IPS DF 4.7 (cell line): ENCODE measurements around the gene PCDHGA6.
"Not testable (repeated sequence)": the region's sequence is repeated elsewhere in the genome, so short reads cannot be mapped to it uniquely, and the experiment has no call there.

Experiments
- DNase-seq: peaks from one replicate; pipeline ENCODE4 v3.0.0-alpha.2; 2013; ENCODE audit warnings: low spot score; ENCODE audit errors: extremely low read depth

Gene PCDHGA6

GRCh38 chr5:141392429-141393198, 18.9 kb downstream of the PCDHGA6 start, which contains the start of gene PCDHGA8:
PCDHGA8 (plus strand) TSS chr5:141392633; CDS start chr5:141392814, 181 bp downstream.
- DNase-seq, result no peak

DNA sequence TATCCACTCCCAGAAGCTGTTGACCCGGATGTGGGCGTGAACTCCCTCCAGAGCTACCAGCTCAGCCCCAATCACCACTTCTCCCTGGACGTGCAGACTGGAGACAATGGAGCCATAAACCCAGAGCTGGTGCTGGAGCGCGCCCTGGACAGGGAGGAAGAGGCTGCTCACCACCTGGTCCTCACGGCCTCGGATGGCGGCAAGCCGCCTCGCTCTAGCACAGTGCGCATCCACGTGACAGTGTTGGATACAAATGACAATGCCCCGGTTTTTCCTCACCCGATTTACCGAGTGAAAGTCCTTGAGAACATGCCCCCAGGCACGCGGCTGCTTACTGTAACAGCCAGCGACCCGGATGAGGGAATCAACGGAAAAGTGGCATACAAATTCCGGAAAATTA, 19.6 kb downstream of the PCDHGA6 start:
- DNase-seq, result no peak

DNA sequence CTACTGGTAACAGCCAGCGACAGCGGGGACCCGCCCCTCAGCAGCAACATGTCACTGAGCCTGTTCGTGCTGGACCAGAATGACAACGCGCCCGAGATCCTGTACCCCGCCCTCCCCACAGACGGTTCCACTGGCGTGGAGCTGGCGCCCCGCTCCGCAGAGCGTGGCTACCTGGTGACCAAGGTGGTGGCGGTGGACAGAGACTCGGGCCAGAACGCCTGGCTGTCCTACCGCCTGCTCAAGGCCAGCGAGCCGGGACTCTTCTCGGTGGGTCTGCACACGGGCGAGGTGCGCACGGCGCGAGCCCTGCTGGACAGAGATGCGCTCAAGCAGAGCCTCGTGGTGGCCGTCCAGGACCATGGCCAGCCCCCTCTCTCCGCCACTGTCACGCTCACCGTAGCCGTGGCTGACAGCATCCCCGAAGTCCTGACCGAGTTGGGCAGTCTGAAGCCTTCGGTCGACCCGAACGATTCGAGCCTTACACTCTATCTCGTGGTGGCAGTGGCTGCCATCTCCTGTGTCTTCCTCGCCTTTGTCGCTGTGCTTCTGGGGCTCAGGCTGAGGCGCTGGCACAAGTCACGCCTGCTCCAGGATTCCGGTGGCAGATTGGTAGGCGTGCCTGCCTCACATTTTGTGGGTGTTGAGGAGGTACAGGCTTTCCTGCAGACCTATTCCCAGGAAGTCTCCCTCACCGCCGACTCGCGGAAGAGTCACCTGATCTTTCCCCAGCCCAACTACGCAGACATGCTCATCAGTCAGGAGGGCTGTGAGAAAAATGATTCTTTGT, 20.9 kb downstream of the PCDHGA6 start:
- not testable (repeated sequence) for DNase-seq

DNA sequence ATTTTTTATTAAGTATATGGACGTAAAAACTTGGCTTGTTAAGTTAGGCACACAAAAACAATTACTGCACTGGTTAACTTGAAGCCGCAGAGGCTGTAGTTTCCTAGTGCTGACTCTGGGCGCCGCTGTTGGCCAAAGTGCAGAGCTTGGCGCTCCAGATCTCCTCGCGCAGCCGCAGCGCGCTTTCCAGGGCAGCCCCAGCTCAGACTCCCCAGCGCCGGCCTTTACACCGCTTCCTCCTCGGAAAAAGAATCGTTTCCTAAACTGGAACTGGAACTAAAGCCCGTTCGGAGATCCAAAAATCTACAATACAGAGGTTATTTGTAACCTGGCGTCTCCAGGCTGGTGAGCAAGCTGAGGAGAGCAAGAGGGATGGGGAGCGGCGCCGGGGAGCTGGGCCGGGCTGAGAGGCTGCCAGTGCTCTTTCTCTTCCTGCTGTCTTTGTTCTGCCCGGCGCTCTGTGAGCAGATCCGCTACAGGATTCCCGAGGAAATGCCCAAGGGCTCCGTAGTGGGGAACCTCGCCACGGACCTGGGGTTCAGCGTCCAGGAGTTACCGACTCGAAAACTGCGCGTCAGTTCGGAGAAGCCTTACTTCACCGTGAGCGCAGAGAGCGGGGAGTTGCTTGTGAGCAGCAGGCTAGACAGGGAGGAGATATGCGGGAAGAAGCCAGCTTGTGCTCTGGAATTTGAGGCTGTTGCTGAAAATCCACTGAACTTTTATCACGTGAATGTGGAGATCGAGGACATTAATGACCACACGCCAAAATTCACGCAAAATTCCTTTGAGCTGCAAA, 24.3 kb downstream of the PCDHGA6 start, which contains the start of gene PCDHGB5:
Gene PCDHGB5, plus strand, starts transcription at position 192 of the 796 bp plus-strand sequence. Its CDS starts 181 bp downstream, at position 373.
- DNase-seq, result not testable (repeated sequence)

- no peak for DNase-seq
Observed at GRCh38 chr5:141398608-141399007, 24.9 kb downstream of the PCDHGA6 start.

- no peak for DNase-seq
Observed at GRCh38 chr5:141399555-141400258, 26.0 kb downstream of the PCDHGA6 start.

DNA sequence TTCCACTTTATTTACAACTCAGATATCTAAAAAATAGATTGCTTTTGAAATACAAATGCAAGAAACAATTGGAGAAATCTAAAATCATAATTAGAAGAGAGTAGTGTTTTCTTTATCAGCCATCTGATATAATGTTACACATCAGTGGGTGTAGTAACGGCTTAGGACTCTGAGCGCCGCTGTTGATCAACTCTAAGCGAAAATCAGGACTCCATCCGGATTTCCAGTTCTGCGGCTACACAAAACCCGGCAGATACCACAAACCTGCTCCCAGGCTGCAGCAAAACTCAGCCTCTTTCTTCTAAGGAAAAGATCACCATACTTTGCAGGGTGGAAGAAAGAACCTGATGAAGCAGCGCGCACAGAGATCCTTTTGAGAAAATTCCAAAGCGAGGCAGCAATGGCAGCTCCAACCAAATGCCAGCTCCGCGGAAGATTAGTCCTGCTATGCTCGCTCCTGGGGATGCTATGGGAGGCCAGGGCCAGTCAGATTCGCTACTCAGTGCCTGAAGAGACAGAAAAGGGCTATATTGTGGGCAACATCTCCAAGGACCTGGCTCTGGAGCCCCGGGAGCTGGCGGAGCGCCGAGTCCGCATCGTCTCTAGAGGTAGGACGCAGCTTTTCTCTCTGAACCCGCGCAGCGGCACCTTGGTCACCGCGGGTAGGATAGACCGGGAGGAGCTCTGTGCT, 29.0 kb downstream of the PCDHGA6 start, which contains the start of gene PCDHGA9:
Gene PCDHGA9, plus strand, starts transcription at position 226 of the 691 bp plus-strand sequence. Its CDS starts 175 bp downstream, at position 401.
- DNase-seq, result no peak

DNA sequence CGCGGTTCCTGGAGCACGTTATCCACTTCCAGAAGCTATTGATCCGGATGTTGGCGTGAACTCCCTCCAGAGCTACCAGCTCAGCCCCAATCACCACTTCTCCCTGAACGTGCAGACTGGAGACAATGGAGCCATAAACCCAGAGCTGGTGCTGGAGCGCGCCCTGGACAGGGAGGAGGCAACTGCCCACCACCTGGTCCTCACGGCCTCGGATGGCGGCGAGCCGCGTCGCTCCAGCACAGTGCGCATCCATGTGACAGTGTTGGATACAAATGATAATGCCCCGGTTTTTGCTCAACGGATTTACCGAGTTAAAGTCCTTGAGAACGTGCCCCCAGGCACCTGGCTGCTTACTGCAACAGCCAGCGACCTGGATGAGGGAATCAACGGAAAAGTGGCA, 29.7 kb downstream of the PCDHGA6 start:
- DNase-seq, result no peak

DNA sequence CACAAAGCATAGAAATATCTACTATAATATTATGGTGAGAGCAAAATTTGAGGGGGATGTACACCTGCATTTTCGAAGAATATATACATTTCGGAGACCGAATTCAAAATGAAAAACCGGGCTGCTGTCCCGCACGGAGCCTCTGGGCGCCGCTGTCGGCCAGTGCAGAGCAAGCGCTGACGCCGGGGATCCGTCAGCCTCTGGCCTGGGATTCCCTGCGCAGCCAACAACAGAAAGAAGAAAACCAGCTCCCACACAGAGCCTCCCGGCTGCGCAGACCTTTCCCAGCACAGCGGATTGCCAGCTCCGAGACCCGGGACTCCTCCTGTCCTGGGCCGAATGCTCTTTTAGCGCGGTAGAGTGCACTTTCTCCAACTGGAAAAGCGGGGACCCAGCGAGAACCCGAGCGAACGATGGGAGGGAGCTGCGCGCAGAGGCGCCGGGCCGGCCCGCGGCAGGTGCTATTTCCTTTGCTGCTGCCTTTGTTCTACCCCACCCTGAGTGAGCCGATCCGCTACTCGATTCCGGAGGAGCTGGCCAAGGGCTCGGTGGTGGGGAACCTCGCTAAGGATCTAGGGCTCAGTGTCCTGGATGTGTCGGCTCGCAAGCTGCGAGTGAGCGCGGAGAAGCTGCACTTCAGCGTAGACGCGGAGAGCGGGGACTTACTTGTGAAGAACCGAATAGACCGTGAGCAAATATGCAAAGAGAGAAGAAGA, 34.3 kb downstream of the PCDHGA6 start, which contains the start of gene PCDHGB6:
Gene PCDHGB6, plus strand, starts transcription at position 232 of the 716 bp plus-strand sequence. Its CDS starts 182 bp downstream, at position 414.
- DNase-seq, result not testable (repeated sequence)

- no peak for DNase-seq
Observed at GRCh38 chr5:141409598-141410306, 36.1 kb downstream of the PCDHGA6 start.

- DNase-seq, result no peak
Observed at GRCh38 chr5:141411575-141411974, 37.9 kb downstream of the PCDHGA6 start.

GRCh38 chr5:141412854-141413539, 39.3 kb downstream of the PCDHGA6 start, which contains the start of gene PCDHGA10:
PCDHGA10 (plus strand) TSS chr5:141412987; CDS start chr5:141413176, 189 bp downstream.
- DNase-seq, result no peak

GRCh38 chr5:141413540-141414069, 39.9 kb downstream of the PCDHGA6 start:
- DNase-seq, result no peak

DNA sequence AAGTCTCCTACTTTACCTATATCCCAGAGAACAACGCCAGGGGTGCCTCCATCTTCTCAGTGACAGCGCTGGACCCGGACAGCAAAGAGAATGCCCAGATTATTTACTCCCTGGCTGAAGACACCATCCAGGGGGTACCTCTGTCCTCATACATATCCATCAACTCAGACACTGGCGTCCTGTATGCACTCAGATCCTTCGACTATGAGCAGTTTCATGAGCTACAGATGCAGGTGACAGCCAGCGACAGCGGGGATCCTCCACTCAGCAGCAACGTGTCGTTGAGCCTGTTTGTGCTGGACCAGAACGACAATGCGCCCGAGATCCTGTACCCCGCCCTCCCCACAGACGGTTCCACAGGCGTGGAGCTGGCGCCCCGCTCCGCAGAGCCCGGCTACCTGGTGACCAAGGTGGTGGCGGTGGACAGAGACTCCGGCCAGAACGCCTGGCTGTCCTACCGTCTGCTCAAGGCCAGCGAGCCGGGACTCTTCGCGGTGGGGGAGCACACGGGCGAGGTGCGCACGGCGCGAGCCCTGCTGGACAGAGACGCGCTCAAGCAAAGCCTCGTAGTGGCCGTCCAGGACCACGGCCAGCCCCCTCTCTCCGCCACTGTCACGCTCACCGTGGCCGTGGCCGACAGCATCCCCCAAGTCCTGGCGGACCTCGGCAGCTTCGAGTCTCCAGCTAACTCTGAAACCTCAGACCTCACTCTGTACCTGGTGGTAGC, 41.0 kb downstream of the PCDHGA6 start:
- not testable (repeated sequence) for DNase-seq

DNA sequence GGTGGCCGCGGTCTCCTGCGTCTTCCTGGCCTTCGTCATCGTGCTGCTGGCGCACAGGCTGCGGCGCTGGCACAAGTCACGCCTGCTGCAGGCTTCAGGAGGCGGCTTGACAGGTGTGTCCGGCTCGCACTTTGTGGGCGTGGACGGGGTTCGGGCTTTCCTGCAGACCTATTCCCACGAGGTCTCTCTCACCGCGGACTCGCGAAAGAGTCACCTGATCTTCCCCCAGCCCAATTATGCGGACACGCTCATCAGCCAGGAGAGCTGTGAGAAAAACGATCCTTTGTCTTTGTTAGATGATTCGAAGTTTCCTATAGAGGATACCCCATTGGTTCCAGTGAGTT, 41.6 kb downstream of the PCDHGA6 start:
- not testable (repeated sequence) for DNase-seq

- DNase-seq, result not testable (repeated sequence)
Observed at GRCh38 chr5:141417494-141418172, 43.9 kb downstream of the PCDHGA6 start, which contains the start of gene PCDHGB7. PCDHGB7 (plus strand) TSS chr5:141417677; CDS start chr5:141417860, 183 bp downstream.
